GM23248 (cell line): ENCODE measurements around the gene CFAP97D2.

Source experiments
- EZH2 ChIP-seq: fragments of 200-600 bp; sonication (generic); IDR thresholded peaks from 2 replicates; pipeline ENCODE4 v1.6.1; 2018; ENCODE audit warnings: antibody characterized with exemption, mild to moderate bottlenecking; ENCODE audit not compliant: insufficient read depth, poor library complexity, severe bottlenecking
- EZH2phosphoT487 ChIP-seq: fragments of 200-600 bp; sonication (generic); IDR thresholded peaks from 2 replicates; pipeline ENCODE4 v1.6.1; 2018; ENCODE audit warnings: antibody characterized with exemption, moderate library complexity, mild to moderate bottlenecking, low read depth; ENCODE audit not compliant: insufficient read depth

- TF ChIP-seq EZH2: no peak
- no peak for TF ChIP-seq EZH2phosphoT487
Measured at GRCh38 chr13:114131583-114132418, 47.3 kb upstream of the CFAP97D2 start.
